IMR-90 (cell line): ENCODE results near the gene ZBTB38. TPM values are rescaled to one million over a fixed set of nuclear protein-coding genes. Genes with fewer than 3 reads are reported as not detected.

Source experiments
- ATAC-seq: fragments of 200-7000 bp; cut with Tn5 transposase; 2 replicates; pipeline ENCODE4 v1.9.1; 2020; ENCODE audit warnings: low read depth, mild to moderate bottlenecking, moderate library complexity
- BruUV-seq: library from RNA; stranded (reverse); fragments of 400-500 nt; replicated peaks from 2 replicates; lab custom pipeline; 2021; lab: Mats Ljungman, UMichigan
- CTCF ChIA-PET: fragments of 300-600 bp; formaldehyde crosslinking; extraction: SDS; loops from one replicate; lab custom pipeline; 2021; ENCODE audit warnings: antibody characterized with exemption; lab: Yijun Ruan, JAX
- POLR2A ChIA-PET: fragments of 300-600 bp; sonication (Branson Sonifier 250); formaldehyde crosslinking; loops from one replicate; lab custom pipeline; 2022; ENCODE audit warnings: antibody characterized with exemption; ENCODE audit not compliant: unreplicated experiment; lab: Charles Lee
- DNase-seq: peaks from one replicate; pipeline ENCODE4 v3.0.0; 2013
- H2AFZ ChIP-seq: replicated peaks from 2 replicates; pipeline ENCODE3; 2013; ENCODE audit warnings: low read length, mild to moderate bottlenecking; ENCODE audit not compliant: poor library complexity
- H2AK5ac ChIP-seq: 2 replicates; pipeline ENCODE4 v1.6.1; 2013; ENCODE audit warnings: low read depth, low read length, inconsistent platforms
- H2AK9ac ChIP-seq: replicated peaks from 2 replicates; pipeline ENCODE3; 2013; ENCODE audit warnings: mild to moderate bottlenecking, low read depth, low read length, moderate library complexity; ENCODE audit not compliant: poor library complexity
- H2BK120ac ChIP-seq: 2 replicates; pipeline ENCODE4 v1.6.1; 2013; ENCODE audit warnings: low read depth, low read length, inconsistent platforms
- H2BK15ac ChIP-seq: 3 replicates; pipeline ENCODE4 v1.6.1; 2013; ENCODE audit warnings: low read depth, low read length, inconsistent platforms
- H2BK20ac ChIP-seq: 2 replicates; pipeline ENCODE4 v1.6.1; 2013; ENCODE audit warnings: low read depth, mild to moderate bottlenecking, inconsistent platforms, low read length, moderate library complexity
- H2BK5ac ChIP-seq: 2 replicates; pipeline ENCODE4 v1.6.1; 2013; ENCODE audit warnings: mild to moderate bottlenecking, low read depth, low read length, inconsistent platforms; ENCODE audit not compliant: poor library complexity, severe bottlenecking
- H3K14ac ChIP-seq: replicated peaks from 2 replicates; pipeline ENCODE4 v1.6.1; 2013; ENCODE audit warnings: low read depth, low read length, inconsistent platforms
- H3K18ac ChIP-seq: 2 replicates; pipeline ENCODE4 v1.6.1; 2013; ENCODE audit warnings: low read depth, low read length, control low read depth
- H3K23ac ChIP-seq: 2 replicates; pipeline ENCODE4 v1.6.1; 2013; ENCODE audit warnings: low read depth, low read length, inconsistent platforms
- H3K27ac ChIP-seq: 2 replicates; pipeline ENCODE4 v1.5.1; 2013; ENCODE audit warnings: mild to moderate bottlenecking, control low read depth, low read length; ENCODE audit not compliant: insufficient read depth
- H3K27me3 ChIP-seq: 2 replicates; pipeline ENCODE4 v1.6.1; 2013; ENCODE audit warnings: low read length; ENCODE audit not compliant: control insufficient read depth, insufficient read depth
- H3K36me3 ChIP-seq: 2 replicates; pipeline ENCODE4 v1.6.1; 2013; ENCODE audit warnings: low read length, mixed read lengths; ENCODE audit not compliant: control insufficient read depth, insufficient read depth
- H3K4ac ChIP-seq: 2 replicates; pipeline ENCODE4 v1.6.1; 2013; ENCODE audit warnings: low read depth, low read length, inconsistent platforms
- H3K4me1 ChIP-seq: 2 replicates; pipeline ENCODE4 v1.6.1; 2013; ENCODE audit warnings: low read length, mixed read lengths; ENCODE audit not compliant: control insufficient read depth, insufficient read depth
- H3K4me2 ChIP-seq: 2 replicates; pipeline ENCODE4 v1.6.1; 2013; ENCODE audit warnings: low read depth, mild to moderate bottlenecking, control low read depth, low read length, moderate library complexity
- H3K4me3 ChIP-seq: 2 replicates; pipeline ENCODE4 v1.5.1; 2013; ENCODE audit warnings: low read depth, mild to moderate bottlenecking, control low read depth, low read length, moderate library complexity; ENCODE audit not compliant: insufficient read depth
- H3K56ac ChIP-seq: 2 replicates; pipeline ENCODE4 v1.6.1; 2013; ENCODE audit warnings: low read length, inconsistent platforms; ENCODE audit not compliant: insufficient read depth; ENCODE audit errors: extremely low read depth
- H3K79me1 ChIP-seq, 2 experiments: 2 replicates each; pipeline ENCODE4 v1.6.1; 2013; ENCODE audit warnings: low read length in 2 of 2, inconsistent platforms in 1 of 2, low read depth in 1 of 2
- H3K9ac ChIP-seq: 2 replicates; pipeline ENCODE4 v1.6.1; 2013; ENCODE audit warnings: low read depth, low read length, control low read depth
- H3K9me1 ChIP-seq: 2 replicates; pipeline ENCODE4 v1.6.1; 2013; ENCODE audit warnings: low read length, inconsistent platforms; ENCODE audit not compliant: insufficient read depth
- H3K9me3 ChIP-seq: 2 replicates; pipeline ENCODE4 v1.6.1; 2013; ENCODE audit warnings: low read length; ENCODE audit not compliant: control insufficient read depth, insufficient read depth
- H4K20me1 ChIP-seq: 2 replicates; pipeline ENCODE4 v1.6.1; 2013; ENCODE audit warnings: low read length, inconsistent platforms; ENCODE audit not compliant: insufficient read depth
- H4K5ac ChIP-seq: 2 replicates; pipeline ENCODE4 v1.6.1; 2013; ENCODE audit warnings: mild to moderate bottlenecking, low read depth, low read length, control low read depth
- H4K8ac ChIP-seq, 2 experiments: 2 replicates each; pipeline ENCODE4 v1.6.1; 2013; ENCODE audit warnings: low read depth in 2 of 2, low read length in 2 of 2, control low read depth in 1 of 2, inconsistent platforms in 1 of 2
- H4K91ac ChIP-seq: 2 replicates; pipeline ENCODE4 v1.6.1; 2013; ENCODE audit warnings: low read depth, low read length, inconsistent platforms; ENCODE audit not compliant: insufficient read depth
- BHLHE40 ChIP-seq: fragments of 150-350 bp; IDR thresholded peaks from 2 replicates; pipeline ENCODE4 v1.6.1; 2016; ENCODE audit warnings: mild to moderate bottlenecking, low read depth, low read length
- CEBPB ChIP-seq: IDR thresholded peaks from 2 replicates; pipeline ENCODE4 v1.6.1; 2012; ENCODE audit warnings: low read depth, low read length, improper control_type of control experiment
- CHD1 ChIP-seq: IDR thresholded peaks from 2 replicates; pipeline ENCODE4 v1.6.1; 2012; ENCODE audit warnings: low read depth, low read length, improper control_type of control experiment
- ELK1 ChIP-seq: fragments of 150-350 bp; IDR thresholded peaks from 2 replicates; pipeline ENCODE4 v1.6.1; 2016; ENCODE audit warnings: low read depth, mild to moderate bottlenecking, low read length, moderate library complexity, borderline replicate concordance
- FOS ChIP-seq: fragments of 150-350 bp; IDR thresholded peaks from 2 replicates; pipeline ENCODE4 v1.6.1; 2016; ENCODE audit warnings: low read depth, low read length
- MAFK ChIP-seq: IDR thresholded peaks from 2 replicates; pipeline ENCODE4 v1.6.1; 2012; ENCODE audit warnings: low read depth, low read length, improper control_type of control experiment
- MAZ ChIP-seq: IDR thresholded peaks from 2 replicates; pipeline ENCODE4 v1.6.1; 2012; ENCODE audit warnings: low read depth, mild to moderate bottlenecking, low read length, improper control_type of control experiment, moderate library complexity, borderline replicate concordance
- NFE2L2 ChIP-seq: fragments of 150-350 bp; IDR thresholded peaks from 2 replicates; pipeline ENCODE4 v1.6.1; 2016; ENCODE audit warnings: low read depth, mild to moderate bottlenecking, low read length
- RAD21 ChIP-seq: IDR thresholded peaks from 2 replicates; pipeline ENCODE4 v1.6.1; 2012; ENCODE audit warnings: low read length, improper control_type of control experiment
- RCOR1 ChIP-seq: IDR thresholded peaks from 2 replicates; pipeline ENCODE4 v1.6.1; 2012; ENCODE audit warnings: mild to moderate bottlenecking, low read length, improper control_type of control experiment; ENCODE audit not compliant: insufficient replicate concordance
- USF2 ChIP-seq: fragments of 150-350 bp; IDR thresholded peaks from 2 replicates; pipeline ENCODE4 v1.6.1; 2017; ENCODE audit warnings: mild to moderate bottlenecking, antibody characterized with exemption, low read length, low read depth
- WGBS, 2 experiments: methylation state at CpG; one replicate each; pipeline versions ENCODE4 v1.1.5 to v1.1.7; 2013; ENCODE audit warnings: missing lambda C conversion rate in 2 of 2; ENCODE audit not compliant: insufficient read length in 1 of 2; ENCODE audit errors: extremely low coverage in 2 of 2; 5-methylcytosine and 5-hydroxymethylcytosine counted together
- dilution Hi-C: fragments of 300-500 bp; cut with HindIII; formaldehyde crosslinking; loops from one replicate; pipeline ENCODE4 v1.14.3; 2018; ENCODE audit warnings: low sequenced_read_pairs; ENCODE audit not compliant: unreplicated experiment
- in situ Hi-C: fragments of 300-500 bp; cut with MboI; formaldehyde crosslinking; loops from 3 replicates; pipeline ENCODE4 v1.14.3; 2019; ENCODE audit warnings: low sequenced_read_pairs, inconsistent platforms, mixed read lengths
- intact Hi-C: fragments of 100-400 bp; cut with micrococcal nuclease; formaldehyde crosslinking; loops from 2 replicates; pipeline ENCODE4 v1.10.0; 2022
- polyA plus RNA-seq, 3 experiments: library from polyadenylated mRNA; depleted of rRNA; stranded (reverse); fragments of >200 nt; gene quantifications; 2 replicates each; pipeline ENCODE4 v1.2.3, GENCODE V29; 2012; ENCODE audit warnings: low replicate concordance in 1 of 3
- total RNA-seq: library from RNA; depleted of rRNA; stranded (reverse); fragments of >200 nt; gene quantifications from 2 replicates; pipeline ENCODE4 v1.2.3, GENCODE V29; 2012

Gene ZBTB38
- total and polyA plus RNA-seq, 2 of the 4 experiments (the other 2 are of a cell fraction), result 44.9 to 274 TPM

GRCh38 chr3:141397996-141398395, 29.7 kb downstream of the ZBTB38 start:
- ATAC-seq (no peak), DNase-seq (no peak)
- peaks cover 17% of the 10 kb centered on the region for H3K36me3 ChIP-seq
- in situ Hi-C loops (no loop called here), dilution Hi-C loops (no loop called here), intact Hi-C loops (no loop called here)
- no peak overlapping the region for H3K14ac ChIP-seq
- no peak overlapping the region for H3K4me3 ChIP-seq
- no peak for TF ChIP-seq MAZ
- TF ChIP-seq RAD21, result no peak
- no peak for TF ChIP-seq BHLHE40
- TF ChIP-seq FOS, result no peak
- no peak for TF ChIP-seq CEBPB
- TF ChIP-seq NFE2L2, result no peak
- TF ChIP-seq ELK1, result no peak
- no peak for TF ChIP-seq CHD1
- TF ChIP-seq RCOR1, result no peak
- no peak for TF ChIP-seq USF2
- TF ChIP-seq MAFK, result no peak
- no peak overlapping the region for H3K18ac ChIP-seq
- H2BK20ac ChIP-seq, result no peak overlapping the region
- H3K4me2 ChIP-seq, result no peak overlapping the region
- H3K27ac ChIP-seq, result no peak overlapping the region
- no peak overlapping the region for H2AK9ac ChIP-seq
- no peak overlapping the region for H4K8ac ChIP-seq
- H3K9ac ChIP-seq, result no peak overlapping the region
- peak overlapping the region; percentile 48; the same call in 1 of the 2 replicates for H4K5ac ChIP-seq
- H3K56ac ChIP-seq, result no peak overlapping the region
- H2BK120ac ChIP-seq, result no peak overlapping the region
- no peaks in the 10 kb centered on the region for H3K27me3 ChIP-seq
- peak overlapping the region; percentile 41 for H2BK5ac ChIP-seq
- no peak overlapping the region for H3K4ac ChIP-seq
- no peak overlapping the region for H4K91ac ChIP-seq
- H2AK5ac ChIP-seq, result no peak overlapping the region
- no peak overlapping the region for H2BK15ac ChIP-seq
- no TSS peak for BruUV-seq
- ChIA-PET POLR2A (interaction anchor here (1.0 kb wide), 1 partner anchor 30 kb away, joined by 3 read pairs; no protein-coding TSS in a partner anchor), CTCF (no interaction called here)
- WGBS, 2 experiments, result no CpG with 5 or more reads among the region's 5 CpGs
- peaks cover 12% of the 10 kb centered on the region for H3K9me3 ChIP-seq
- peaks cover 18% of the 10 kb centered on the region for H3K4me1 ChIP-seq
- no peaks in the 10 kb centered on the region for H4K20me1 ChIP-seq
- H3K23ac ChIP-seq, result no peak overlapping the region
- peaks cover 35 to 59% of the 10 kb centered on the region in 2 experiments for H3K79me1 ChIP-seq
- H3K9me1 ChIP-seq, result no peaks in the 10 kb centered on the region; the same call in 1 of the 2 replicates
- H2AFZ ChIP-seq, result no peak overlapping the region
